Uterus (tissue), 2 donors: ENCODE measurements around the gene SLC8A1.

Source experiments
- POLR2A ChIP-seq, 2 donors: fragments of 450-650 bp; IDR thresholded peaks; one replicate each; pipeline ENCODE4 v1.6.1; 2016; ENCODE audit warnings: antibody characterized with exemption in 2 of 2, mild to moderate bottlenecking in 1 of 2, moderate library complexity in 1 of 2
- TF ChIP-seq, protein P1 (sequence below), 4 experiments: fragments of 200-600 bp in 2 of 4; fragments of 450-650 bp in 2 of 4; sonication (generic) in 2 of 4; IDR thresholded peaks; one replicate each; pipeline ENCODE4 v1.5.1; 2016 to 2019; ENCODE audit warnings: antibody characterized with exemption in 4 of 4, mild to moderate bottlenecking in 2 of 4, moderate library complexity in 1 of 4

DNA sequence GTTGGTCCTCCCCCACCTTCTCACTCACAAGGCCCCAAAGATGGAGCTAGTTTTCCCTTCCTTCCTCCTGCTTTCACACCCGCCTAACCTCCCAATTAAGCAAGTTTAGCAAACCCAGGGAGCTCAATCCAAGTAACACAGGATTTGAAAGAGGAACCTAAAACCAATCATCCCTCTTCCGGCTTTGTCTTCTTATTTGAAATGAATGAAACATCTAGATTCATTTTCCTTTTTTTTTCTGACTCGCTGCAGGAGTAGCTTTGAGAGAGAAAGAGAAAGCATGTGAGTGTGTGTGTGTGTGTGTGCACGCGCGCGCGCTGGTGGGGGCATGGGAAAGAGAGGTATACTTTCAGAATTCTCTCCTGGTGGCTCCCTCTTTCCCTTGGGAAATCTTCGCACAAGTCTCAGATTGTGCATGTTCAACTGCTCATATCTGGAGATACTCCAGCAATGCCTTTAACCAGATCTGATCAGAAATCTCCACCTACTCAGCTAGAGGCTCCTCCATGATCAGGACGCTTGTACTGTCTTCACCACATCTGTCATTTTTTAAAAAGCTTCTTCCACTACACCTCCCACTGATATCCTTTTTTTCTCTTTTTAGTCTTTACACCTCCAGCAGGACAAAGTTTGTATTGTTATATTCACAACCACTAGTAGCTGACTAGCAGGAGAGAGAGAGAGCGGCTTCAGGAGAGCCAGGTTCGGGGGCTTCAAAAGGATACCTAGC is 1.7 kb downstream of the SLC8A1 start:
- TF ChIP-seq, protein P1, sequence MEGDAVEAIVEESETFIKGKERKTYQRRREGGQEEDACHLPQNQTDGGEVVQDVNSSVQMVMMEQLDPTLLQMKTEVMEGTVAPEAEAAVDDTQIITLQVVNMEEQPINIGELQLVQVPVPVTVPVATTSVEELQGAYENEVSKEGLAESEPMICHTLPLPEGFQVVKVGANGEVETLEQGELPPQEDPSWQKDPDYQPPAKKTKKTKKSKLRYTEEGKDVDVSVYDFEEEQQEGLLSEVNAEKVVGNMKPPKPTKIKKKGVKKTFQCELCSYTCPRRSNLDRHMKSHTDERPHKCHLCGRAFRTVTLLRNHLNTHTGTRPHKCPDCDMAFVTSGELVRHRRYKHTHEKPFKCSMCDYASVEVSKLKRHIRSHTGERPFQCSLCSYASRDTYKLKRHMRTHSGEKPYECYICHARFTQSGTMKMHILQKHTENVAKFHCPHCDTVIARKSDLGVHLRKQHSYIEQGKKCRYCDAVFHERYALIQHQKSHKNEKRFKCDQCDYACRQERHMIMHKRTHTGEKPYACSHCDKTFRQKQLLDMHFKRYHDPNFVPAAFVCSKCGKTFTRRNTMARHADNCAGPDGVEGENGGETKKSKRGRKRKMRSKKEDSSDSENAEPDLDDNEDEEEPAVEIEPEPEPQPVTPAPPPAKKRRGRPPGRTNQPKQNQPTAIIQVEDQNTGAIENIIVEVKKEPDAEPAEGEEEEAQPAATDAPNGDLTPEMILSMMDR (IDR thresholded peaks at IDR 0.05) = peak in 3 of 4 experiments; percentile 5 to 40 (median 16)
- TF ChIP-seq POLR2A (IDR thresholded peaks at IDR 0.05) = no peak
